Measurements from ENCODE around the gene ATF4. TPM values are rescaled to one million over a fixed set of nuclear protein-coding genes. Genes with fewer than 3 reads are reported as not detected.

Gene ATF4
- total RNA-seq, 1 experiment from 2014 or later, result 230 TPM

DNA sequence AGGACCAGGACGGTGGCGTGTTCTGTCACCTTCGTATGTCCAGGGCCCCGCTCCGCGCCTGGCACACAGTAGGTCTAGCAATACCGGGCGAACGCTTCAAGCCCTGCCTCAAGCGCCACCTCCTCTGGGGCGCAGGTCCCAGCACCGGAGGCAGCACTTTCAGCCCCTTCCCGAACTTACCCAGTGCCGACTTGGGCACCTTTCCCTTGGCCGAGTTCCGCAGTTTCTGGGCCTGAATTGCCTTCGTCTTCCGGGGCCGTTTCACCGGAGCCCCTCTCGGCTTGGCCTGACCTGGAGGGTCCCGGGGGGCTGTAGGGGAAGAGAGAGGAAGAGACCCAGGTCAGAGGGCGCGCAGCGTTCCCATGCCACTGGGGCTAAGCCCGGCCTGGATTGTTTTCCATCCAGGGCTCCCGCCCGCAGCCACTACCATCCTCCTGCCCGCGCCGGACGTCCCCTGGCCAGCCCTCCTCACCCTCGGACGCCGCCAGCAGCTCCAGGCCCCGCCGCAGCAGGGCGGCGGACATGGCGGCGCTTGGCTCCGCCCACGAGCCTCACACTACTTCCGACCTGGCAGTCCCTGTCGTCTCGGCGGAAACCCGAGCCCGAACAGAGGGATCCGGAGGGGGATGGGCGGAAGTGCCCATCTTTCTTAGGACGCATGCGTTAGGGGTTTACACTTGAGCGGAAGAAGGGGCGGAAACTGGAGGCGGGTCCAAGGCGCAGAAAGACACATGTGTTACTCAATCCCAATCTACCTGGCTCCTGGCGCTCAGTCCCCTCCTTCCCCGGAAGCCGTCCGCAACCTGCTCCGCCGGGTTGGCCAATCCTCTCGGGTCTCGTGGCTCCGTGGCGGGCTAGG lies 12.1 kb downstream of the ATF4 start, which contains the start of gene RPS19BP1:
Gene RPS19BP1 (minus strand): TSS at position 534 of the 859 bp plus-strand sequence. CDS start 10 bp downstream, at position 524.
- TF ChIP-seq, protein P1, sequence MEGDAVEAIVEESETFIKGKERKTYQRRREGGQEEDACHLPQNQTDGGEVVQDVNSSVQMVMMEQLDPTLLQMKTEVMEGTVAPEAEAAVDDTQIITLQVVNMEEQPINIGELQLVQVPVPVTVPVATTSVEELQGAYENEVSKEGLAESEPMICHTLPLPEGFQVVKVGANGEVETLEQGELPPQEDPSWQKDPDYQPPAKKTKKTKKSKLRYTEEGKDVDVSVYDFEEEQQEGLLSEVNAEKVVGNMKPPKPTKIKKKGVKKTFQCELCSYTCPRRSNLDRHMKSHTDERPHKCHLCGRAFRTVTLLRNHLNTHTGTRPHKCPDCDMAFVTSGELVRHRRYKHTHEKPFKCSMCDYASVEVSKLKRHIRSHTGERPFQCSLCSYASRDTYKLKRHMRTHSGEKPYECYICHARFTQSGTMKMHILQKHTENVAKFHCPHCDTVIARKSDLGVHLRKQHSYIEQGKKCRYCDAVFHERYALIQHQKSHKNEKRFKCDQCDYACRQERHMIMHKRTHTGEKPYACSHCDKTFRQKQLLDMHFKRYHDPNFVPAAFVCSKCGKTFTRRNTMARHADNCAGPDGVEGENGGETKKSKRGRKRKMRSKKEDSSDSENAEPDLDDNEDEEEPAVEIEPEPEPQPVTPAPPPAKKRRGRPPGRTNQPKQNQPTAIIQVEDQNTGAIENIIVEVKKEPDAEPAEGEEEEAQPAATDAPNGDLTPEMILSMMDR (conservative IDR thresholded peaks at IDR 0.05; ENCODE audit: low read depth, low read length), result no peak
- TF ChIP-seq EZH2 (IDR thresholded peaks at IDR 0.05; ENCODE audit: low read length, unreplicated experiment) (no peak), EZH2phosphoT487 (IDR thresholded peaks at IDR 0.05; ENCODE audit: borderline replicate concordance, low read length) (no peak)
- H2AFZ ChIP-seq (ENCODE audit: low read length), result peak within 1 kb of the TSS; percentile 79
- POLR2A ChIA-PET (ENCODE audit: unreplicated experiment), result no interaction called here
- peak within 1 kb of the TSS; percentile 42 for H3K27ac ChIP-seq (ENCODE audit: low read length)
- no peaks in the 10 kb centered on the region for H3K27me3 ChIP-seq (ENCODE audit: low read length)
- DNase-seq (peak; percentile 98), ATAC-seq (peak; percentile 78)
- H3K4me1 ChIP-seq (ENCODE audit: insufficient read depth, low read length), result peaks cover 24% of the 10 kb centered on the region
- no TSS peak for BruUV-seq (replicated peaks)
- H3F3A ChIP-seq (ENCODE audit: low read length, unreplicated experiment), result no peaks in the 10 kb centered on the region
- H3K4me2 ChIP-seq (ENCODE audit: low read length), result peak within 1 kb of the TSS; percentile 86
- H3K9me3 ChIP-seq (ENCODE audit: low read length), result no peaks in the 10 kb centered on the region
- H3K9me2 ChIP-seq (replicated peaks; ENCODE audit: low read length), result no peaks in the 10 kb centered on the region
- CTCF ChIA-PET, result no interaction called here
- H3K36me3 ChIP-seq (ENCODE audit: low read depth, low read length), result no peaks in the 10 kb centered on the region; the same call in 1 of the 2 replicates
- H4K20me1 ChIP-seq (ENCODE audit: low read length), result peaks cover 8% of the 10 kb centered on the region
- intact Hi-C loops (cut with micrococcal nuclease), result loop anchor here (5.0 kb wide), 3 partner anchors 35 to 510 kb away; no protein-coding TSS in a partner anchor
- peak within 1 kb of the TSS; percentile 94 for H3K9ac ChIP-seq (ENCODE audit: low read length)
- peak within 1 kb of the TSS; percentile 90 for H3K4me3 ChIP-seq (ENCODE audit: low read length)
- H3K79me2 ChIP-seq (ENCODE audit: low read length), result peaks cover 26% of the 10 kb centered on the region

GRCh38 chr22:39534092-39534506 lies 13.7 kb downstream of the ATF4 start:
- Histone ChIP-seq H3K27me3 (ENCODE audit: low read length) (no peaks in the 10 kb centered on the region), H3K4me2 (ENCODE audit: low read length) (peak overlapping the region; percentile 81)
- intact Hi-C loops (cut with micrococcal nuclease), result loop anchor here (5.0 kb wide), 3 partner anchors 37 to 508 kb away; no protein-coding TSS in a partner anchor

More at GRCh38 chr22:39534092-39534506, 13.7 kb downstream of the ATF4 start:
- no TSS peak for BruUV-seq (replicated peaks)
- H3K4me3 ChIP-seq (ENCODE audit: low read length), result no peak overlapping the region; the same call in 1 of the 2 replicates
- H3F3A ChIP-seq (ENCODE audit: low read length, unreplicated experiment), result no peaks in the 10 kb centered on the region
- no peaks in the 10 kb centered on the region for H4K20me1 ChIP-seq (ENCODE audit: low read length)
- no peaks in the 10 kb centered on the region for H3K9me2 ChIP-seq (replicated peaks; ENCODE audit: low read length)
- ChIA-PET POLR2A (ENCODE audit: unreplicated experiment) (no interaction called here), CTCF (interaction anchor here (0.6 to 1.3 kb wide), 3 partner anchors 134 to 490 kb away, joined by 3 to 6 read pairs (median 5); partner anchors contain the start of gene TAB1)
- peaks cover 16% of the 10 kb centered on the region for H3K4me1 ChIP-seq (ENCODE audit: insufficient read depth, low read length)
- DNase-seq, result no peak
- no peak overlapping the region for H3K27ac ChIP-seq (ENCODE audit: low read length)
- H3K36me3 ChIP-seq (ENCODE audit: low read depth, low read length), result no peaks in the 10 kb centered on the region; the same call in 1 of the 2 replicates
- no peak for ATAC-seq
- peaks cover 26% of the 10 kb centered on the region for H3K79me2 ChIP-seq (ENCODE audit: low read length)
- TF ChIP-seq, protein P1 (conservative IDR thresholded peaks at IDR 0.05; ENCODE audit: low read depth, low read length), result no peak
- TF ChIP-seq EZH2 (IDR thresholded peaks at IDR 0.05; ENCODE audit: low read length, unreplicated experiment) (no peak), EZH2phosphoT487 (IDR thresholded peaks at IDR 0.05; ENCODE audit: borderline replicate concordance, low read length) (no peak)
- H3K9ac ChIP-seq (ENCODE audit: low read length), result no peak overlapping the region
- peak overlapping the region; percentile 88 for H2AFZ ChIP-seq (ENCODE audit: low read length)
- H3K9me3 ChIP-seq (ENCODE audit: low read length), result no peaks in the 10 kb centered on the region
